Esophagus muscularis mucosa (tissue), 4 donors: ENCODE data around the gene EHF.

Experiments used
- EP300 ChIP-seq: sonication (generic); formaldehyde crosslinking; IDR thresholded peaks from one replicate; pipeline ENCODE4 v1.6.1; 2017; ENCODE audit warnings: antibody characterized with exemption
- POLR2A ChIP-seq: fragments of 450-650 bp; IDR thresholded peaks from one replicate; pipeline ENCODE4 v1.6.1; 2017; ENCODE audit warnings: antibody characterized with exemption, moderate library complexity, mild to moderate bottlenecking, low read depth
- POLR2AphosphoS5 ChIP-seq, 2 donors: sonication (generic); formaldehyde crosslinking; IDR thresholded peaks; one replicate each; pipeline ENCODE4 v1.6.1; 2017; ENCODE audit warnings: antibody characterized with exemption in 2 of 2
- TF ChIP-seq, protein P1 (sequence below), 3 experiments: fragments of 200-600 bp in 2 of 3; fragments of 450-650 bp in 1 of 3; sonication (generic) in 2 of 3; IDR thresholded peaks; one replicate each; pipeline ENCODE4 v1.5.1; 2017 to 2019; ENCODE audit warnings: antibody characterized with exemption in 3 of 3, mild to moderate bottlenecking in 2 of 3, moderate library complexity in 1 of 3

DNA sequence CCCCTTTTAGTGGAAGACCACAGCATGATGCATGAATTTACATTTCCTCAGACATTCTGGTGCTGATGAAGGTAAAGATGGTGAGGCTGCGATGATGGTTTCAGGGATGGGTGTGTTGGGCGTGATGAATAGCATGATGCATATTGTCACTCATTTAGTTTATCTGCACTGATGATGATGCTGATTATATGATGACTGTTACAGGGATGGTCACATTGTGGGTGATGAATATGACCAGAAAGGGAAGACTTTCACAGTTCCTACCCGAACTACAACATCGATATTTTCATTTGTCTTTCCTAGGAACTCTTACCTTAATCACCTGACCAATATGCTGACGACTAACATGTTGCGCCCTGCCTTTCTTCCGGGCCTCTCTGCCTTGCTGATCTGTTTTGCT, 47.4 kb upstream of the EHF start:
- TF ChIP-seq, protein P1, sequence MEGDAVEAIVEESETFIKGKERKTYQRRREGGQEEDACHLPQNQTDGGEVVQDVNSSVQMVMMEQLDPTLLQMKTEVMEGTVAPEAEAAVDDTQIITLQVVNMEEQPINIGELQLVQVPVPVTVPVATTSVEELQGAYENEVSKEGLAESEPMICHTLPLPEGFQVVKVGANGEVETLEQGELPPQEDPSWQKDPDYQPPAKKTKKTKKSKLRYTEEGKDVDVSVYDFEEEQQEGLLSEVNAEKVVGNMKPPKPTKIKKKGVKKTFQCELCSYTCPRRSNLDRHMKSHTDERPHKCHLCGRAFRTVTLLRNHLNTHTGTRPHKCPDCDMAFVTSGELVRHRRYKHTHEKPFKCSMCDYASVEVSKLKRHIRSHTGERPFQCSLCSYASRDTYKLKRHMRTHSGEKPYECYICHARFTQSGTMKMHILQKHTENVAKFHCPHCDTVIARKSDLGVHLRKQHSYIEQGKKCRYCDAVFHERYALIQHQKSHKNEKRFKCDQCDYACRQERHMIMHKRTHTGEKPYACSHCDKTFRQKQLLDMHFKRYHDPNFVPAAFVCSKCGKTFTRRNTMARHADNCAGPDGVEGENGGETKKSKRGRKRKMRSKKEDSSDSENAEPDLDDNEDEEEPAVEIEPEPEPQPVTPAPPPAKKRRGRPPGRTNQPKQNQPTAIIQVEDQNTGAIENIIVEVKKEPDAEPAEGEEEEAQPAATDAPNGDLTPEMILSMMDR (IDR thresholded peaks at IDR 0.05) = no peak
- no peak for TF ChIP-seq POLR2AphosphoS5 (IDR thresholded peaks at IDR 0.05)
- no peak for TF ChIP-seq POLR2A
- no peak for TF ChIP-seq EP300
